NB4 (cell line): ENCODE measurements around the gene PSG3.
"Not testable (repeated sequence)": the region's sequence is repeated elsewhere in the genome, so short reads cannot be mapped to it uniquely, and the experiment has no call there.

Source experiments
- POLR2A ChIP-seq: IDR thresholded peaks from 2 replicates; pipeline ENCODE4 v1.6.1; 2011; ENCODE audit warnings: mild to moderate bottlenecking; ENCODE audit not compliant: insufficient read length; ENCODE audit errors: extremely low read depth
- TF ChIP-seq, protein P1 (sequence below): IDR thresholded peaks from one replicate; pipeline ENCODE4 v1.5.1; 2012; ENCODE audit warnings: low read depth, low read length

DNA sequence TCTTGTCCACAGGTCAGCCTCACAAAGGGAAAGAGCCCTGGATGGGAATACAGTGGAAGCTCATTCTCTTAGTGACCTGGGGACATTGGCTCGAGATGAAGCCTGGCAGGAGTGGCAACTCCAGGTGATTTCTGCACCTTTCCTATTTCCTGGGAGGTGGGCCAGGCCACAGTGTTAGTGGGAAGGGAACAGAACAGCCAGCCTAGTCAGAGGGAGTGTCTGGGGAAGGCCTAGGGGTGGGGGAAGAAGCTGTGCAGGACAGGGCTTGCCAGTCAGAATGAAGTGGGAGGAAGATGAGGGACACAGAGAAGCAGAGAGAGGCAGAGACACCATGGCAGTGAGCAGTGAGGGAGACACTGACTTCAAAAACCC is 21.6 kb upstream of the PSG3 start:
- TF ChIP-seq, protein P1, sequence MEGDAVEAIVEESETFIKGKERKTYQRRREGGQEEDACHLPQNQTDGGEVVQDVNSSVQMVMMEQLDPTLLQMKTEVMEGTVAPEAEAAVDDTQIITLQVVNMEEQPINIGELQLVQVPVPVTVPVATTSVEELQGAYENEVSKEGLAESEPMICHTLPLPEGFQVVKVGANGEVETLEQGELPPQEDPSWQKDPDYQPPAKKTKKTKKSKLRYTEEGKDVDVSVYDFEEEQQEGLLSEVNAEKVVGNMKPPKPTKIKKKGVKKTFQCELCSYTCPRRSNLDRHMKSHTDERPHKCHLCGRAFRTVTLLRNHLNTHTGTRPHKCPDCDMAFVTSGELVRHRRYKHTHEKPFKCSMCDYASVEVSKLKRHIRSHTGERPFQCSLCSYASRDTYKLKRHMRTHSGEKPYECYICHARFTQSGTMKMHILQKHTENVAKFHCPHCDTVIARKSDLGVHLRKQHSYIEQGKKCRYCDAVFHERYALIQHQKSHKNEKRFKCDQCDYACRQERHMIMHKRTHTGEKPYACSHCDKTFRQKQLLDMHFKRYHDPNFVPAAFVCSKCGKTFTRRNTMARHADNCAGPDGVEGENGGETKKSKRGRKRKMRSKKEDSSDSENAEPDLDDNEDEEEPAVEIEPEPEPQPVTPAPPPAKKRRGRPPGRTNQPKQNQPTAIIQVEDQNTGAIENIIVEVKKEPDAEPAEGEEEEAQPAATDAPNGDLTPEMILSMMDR: not testable (repeated sequence)
- not testable (repeated sequence) for TF ChIP-seq POLR2A
